ENCODE measurements around the gene SLX4IP. TPM values are rescaled to one million over a fixed set of nuclear protein-coding genes. Genes with fewer than 3 reads are reported as not detected.

SLX4IP gene
- total RNA-seq, 1 donor from 2014 or later, result 11.3 TPM

DNA sequence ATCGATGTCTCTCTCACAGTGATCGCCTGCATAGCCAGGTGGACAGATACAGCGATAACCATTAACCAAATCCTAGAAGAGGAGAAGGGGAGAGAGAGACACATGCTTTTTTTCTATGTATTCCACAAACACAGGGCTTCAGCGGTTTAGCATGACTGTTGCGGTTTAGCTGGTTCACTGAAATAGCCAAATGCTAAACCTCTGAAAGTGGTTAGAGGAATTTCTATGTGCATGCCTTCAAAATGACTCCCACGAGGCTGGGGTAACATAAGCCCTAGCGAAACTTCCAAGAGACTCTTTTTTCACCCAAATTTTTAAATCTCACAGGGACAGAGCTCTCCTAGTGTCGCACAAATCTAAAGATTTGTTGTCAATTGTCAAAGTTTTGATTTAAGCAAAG, 213.5 kb downstream of the SLX4IP start:
- DNase-seq (ENCODE audit: low spot score), result no peak

DNA sequence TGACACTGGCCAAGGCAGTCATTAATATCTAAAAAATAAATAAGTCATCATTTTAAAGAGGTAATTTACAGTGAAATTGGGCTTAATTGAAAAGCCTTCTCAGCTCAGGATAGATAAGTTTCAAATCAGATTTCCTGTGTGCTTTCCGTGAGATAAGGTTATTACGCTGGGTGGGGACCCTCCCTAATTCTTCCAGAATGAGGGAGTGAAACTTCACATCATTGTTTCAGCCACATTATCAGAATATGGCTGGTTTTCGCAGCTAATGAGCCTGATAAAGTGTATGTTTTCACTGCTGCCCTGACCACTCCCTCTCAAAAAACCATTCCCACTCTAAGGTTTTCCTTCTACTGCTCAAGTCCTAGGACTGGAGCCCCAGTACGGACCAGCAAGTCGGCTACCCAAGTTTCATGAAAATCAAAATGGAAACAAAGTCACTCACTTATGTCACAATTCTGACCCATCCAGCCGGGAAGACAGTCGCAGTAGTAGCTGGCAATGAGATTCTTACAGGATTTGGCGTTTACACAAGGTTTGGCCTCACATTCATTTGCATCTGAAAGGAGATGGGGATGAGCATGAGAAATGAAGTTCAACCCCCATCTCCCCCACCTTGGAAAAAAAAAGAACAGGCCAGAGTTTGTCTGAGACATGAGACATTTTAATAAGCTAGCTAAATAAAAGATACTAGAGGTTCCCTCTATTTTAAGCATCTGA, 214.1 kb downstream of the SLX4IP start:
- DNase-seq (ENCODE audit: low spot score), result no peak

GRCh38 chr20:10649797-10650160, 214.7 kb downstream of the SLX4IP start:
- no peak for DNase-seq (ENCODE audit: low spot score)

DNA sequence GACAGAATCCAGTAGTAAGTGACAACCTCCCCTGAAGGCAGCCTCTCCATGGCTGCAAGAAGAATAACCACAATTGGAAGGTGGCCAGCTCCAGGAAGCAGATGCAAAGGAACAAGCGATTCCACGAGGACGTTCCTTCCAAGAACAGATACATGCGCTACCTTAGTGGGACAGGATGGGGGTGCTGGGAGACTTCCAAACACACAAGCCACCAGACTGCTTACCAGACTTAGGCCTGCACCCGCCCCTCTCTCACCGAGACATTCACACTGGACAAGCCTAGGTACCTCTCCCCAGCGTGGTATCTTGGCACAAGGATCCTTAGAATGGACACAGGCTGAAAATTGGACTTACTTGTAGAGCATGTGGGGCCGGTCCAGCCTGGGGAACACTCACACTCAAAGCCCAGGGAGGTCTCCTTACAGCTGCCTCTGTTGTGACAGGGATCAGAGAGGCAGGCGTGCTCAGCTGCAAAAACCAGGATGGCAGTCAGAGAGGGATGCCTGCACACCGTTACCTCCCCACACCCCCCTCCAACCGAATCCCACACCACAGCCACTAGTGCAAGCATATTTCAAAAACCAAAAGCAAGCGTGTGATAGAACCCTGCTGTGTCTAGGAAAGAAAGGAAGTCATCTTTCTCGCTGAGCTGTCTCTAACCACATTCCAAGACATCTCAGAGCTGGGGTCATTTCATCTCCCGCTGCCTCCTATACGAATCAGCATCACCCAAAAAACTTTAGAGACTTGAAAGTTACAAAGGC, 216.3 kb downstream of the SLX4IP start:
- no peak for DNase-seq (ENCODE audit: low spot score)

DNA sequence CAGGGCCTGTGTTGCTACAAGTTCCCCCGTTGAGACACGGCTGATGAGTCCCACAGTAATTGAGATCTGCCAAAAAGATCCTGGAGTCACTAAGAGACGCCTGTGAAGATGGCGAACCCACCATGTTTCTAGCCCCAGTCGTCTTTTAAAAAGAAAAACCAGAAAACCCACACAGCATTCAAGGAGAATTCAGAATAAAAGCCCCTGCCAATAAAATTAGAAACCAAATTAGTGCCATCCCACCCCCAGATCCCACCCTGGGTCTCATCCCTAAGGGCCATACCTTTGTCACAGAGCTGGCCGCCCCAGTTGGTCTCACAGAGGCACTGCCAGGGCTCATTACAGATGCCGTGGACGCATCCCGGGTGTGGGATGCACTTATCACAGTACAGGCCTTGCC, 217.1 kb downstream of the SLX4IP start:
- no peak for DNase-seq (ENCODE audit: low spot score)

DNA sequence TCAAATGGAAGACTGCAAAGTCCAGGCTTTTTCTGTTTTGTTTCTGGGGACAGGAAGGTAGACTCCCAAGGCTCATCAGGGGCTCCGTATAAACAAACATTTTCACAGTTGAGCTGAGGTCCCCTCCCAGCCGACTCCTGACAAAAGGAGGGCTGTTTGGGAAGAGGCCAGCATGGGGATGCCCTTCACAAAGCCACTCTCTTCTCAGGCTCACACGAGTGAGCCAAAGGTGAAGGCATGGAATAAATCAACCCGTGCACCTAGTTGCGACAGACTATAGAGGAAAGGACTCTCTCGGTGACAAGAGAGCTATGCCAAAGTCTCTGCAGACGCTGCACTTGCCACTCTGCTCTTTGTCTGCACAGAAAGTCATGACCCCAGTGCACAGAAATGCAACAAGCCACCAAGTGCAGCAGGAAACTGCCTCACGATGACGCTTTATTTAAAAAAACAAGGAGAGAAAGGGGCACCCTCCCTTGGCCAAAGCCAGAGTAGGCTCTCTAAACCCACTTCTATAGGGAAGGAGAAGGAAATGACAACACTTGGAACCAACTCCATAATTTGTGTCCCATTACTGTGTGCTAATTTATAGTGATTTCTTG, 217.7 kb downstream of the SLX4IP start:
- DNase-seq (ENCODE audit: low spot score), result no peak

DNA sequence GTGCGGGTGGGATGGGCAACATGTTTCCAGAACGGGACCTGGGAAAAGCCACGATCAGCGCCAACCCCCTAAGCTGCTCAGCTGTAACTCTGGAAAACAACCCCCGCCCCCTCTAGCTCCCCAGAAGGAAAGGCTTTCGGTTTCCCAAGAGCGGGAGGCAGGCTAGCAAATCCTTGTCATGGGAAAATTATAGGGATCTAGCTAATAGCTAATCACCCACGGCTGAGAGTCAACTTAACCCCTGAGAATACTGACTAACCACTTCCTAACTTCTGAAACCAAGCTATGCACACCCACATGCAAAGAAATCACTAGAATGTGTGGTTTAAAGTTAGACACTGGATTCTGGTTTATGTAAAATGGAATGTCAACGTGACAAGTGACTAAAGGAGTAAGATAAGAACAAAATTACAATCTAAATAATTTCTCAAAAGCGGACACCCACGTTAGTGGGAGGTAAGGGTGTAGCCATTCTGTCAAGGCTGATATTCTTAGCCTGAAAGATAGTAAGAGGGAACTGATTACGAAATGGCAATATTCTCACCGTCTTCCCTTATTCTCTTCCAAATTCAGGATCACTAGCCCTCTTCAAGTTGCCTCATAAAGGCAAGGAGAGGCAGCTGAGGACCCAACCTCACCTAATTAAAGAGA, 218.6 kb downstream of the SLX4IP start:
- DNase-seq (ENCODE audit: low spot score), result no peak

DNA sequence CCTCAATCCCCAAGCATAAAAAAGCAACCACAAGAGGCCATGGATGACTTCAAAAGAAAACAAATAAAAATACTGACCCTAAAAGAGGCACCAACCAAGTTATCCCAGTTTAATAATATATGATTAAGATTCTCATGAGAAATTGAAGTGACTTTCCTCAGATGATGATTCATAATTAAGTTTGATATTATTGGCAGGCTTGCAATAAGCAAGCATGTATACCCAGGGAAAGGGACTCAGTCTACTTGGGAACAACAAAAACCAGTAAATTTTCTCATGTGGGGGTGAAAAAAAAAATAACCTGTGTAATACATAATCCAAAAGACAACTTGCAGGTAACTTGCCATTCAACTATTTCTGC, 219.1 kb downstream of the SLX4IP start:
- DNase-seq (ENCODE audit: low spot score), result no peak

DNA sequence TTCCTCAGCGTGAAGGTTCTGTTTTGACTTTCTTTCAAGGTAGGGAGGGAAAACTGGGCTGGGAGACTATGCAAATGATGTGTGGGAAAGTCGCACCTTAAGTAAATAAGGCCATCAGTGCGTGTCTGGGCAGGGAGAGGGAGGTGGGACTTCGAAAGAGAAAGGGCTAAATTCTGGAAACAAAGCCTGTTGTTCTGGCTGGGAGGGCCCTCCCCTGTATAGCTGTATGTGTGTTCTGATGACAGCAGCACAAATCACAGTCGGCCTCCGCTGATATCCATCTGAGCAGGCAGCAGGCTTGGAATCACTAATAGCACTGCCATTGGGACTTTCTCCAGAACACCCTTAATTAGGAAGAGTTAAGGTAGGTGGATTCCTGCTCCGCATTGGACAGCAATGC, 219.5 kb downstream of the SLX4IP start:
- no peak for DNase-seq (ENCODE audit: low spot score)

- no peak for DNase-seq (ENCODE audit: low spot score)
These were observed 220.9 kb downstream of the SLX4IP start for GRCh38 chr20:10655720-10656669.

DNA sequence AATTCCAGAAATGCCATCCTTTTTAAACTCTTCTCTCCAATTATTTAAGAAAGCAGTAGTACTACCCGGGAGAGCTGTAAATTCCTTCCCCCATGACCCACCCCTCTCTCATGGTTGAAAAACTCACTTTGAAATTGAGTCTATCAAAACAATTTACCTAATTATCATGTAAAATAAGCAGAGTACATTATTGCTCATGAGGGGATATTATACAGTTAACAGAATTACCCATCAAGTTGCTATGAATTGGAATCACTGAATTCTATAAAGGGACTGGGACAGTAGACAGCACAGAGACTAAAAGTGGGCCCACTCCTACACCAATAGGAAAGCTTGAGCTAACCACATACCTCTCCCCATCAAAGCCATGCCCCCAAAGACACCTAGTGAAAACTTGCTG, 222.3 kb downstream of the SLX4IP start:
- no peak for DNase-seq (ENCODE audit: low spot score)

DNA sequence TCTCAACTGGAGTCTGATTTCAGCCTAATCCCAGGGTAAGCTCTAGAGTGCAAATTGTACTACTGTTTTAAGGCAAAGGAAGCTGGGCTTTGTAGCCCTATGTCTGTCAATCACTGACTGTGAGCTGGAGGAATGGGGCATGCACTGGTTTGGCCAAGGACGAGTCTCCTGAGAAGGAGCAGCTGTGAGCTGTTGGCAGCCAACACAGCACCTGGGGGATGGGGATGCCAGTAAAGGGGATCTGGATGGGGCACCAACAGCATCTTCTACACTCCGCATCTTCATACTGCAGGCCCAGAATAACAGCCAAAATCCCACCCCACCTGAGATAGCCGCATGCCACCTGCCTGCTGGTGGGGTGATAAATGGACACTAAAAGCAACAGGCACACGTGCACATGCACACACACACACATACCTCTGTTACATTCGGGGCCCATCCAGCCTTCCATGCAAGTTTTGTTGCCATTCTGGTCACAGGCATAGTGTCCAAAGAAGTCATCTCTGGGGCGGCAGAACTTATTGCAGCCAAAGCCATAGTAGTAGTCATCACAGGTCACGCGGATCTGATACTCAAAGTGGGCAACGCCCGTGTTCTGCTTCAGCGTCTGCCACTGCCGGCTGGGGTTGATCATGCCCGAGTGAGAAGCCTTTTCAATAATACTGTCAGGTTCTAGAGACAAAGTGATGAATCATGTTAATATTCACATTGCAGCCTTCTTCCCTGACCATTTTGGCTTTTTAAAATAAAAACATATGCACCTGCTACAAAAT, 223.1 kb downstream of the SLX4IP start:
- DNase-seq (ENCODE audit: low spot score), result no peak

- DNase-seq (ENCODE audit: low spot score), result no peak
These were observed 223.9 kb downstream of the SLX4IP start for GRCh38 chr20:10658876-10659632.

DNA sequence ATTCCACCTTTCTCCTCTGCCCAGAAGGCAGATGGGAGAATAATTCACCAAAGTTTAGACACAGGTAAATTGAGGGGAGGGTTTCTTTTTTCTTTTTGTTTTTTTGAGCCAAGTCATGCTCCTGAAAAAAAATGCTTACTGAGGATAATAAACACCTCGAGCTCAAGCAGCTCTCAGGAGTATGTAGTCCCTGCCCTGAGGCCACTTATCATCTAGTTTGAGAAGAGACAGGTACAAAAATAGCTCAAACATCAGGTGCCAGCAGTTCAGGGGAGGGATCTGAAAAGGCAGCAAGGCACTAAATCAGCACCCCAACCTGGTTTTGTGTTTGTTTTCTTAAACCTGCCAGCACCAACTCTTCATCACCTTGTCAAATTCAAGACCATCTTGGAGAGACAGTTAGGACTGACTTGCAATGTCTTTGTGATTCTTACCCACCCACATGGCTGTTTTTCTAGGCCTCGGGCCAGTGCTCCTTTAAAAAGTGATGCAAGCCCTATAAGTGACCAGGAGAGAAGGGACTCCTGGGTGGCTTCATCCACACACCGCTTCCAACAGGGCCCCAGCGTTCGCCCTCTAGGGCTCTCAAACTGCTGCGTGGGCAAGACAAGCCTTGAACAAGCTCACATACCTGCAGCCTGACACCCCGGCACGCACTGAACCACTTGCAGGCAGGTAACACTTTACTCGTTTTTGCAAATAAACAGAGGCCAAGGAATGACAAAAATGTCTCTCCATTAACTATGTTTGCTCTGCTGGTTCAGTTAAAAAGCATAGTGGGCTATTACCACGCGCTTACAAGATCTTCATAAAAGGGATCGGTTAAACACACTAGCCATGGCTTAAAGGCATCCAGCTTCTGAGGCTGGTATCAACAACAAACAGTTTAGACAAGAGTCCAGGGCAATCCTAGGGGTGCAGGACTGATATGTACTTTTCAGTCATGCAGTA, 224.8 kb downstream of the SLX4IP start:
- DNase-seq (ENCODE audit: low spot score), result no peak

DNA sequence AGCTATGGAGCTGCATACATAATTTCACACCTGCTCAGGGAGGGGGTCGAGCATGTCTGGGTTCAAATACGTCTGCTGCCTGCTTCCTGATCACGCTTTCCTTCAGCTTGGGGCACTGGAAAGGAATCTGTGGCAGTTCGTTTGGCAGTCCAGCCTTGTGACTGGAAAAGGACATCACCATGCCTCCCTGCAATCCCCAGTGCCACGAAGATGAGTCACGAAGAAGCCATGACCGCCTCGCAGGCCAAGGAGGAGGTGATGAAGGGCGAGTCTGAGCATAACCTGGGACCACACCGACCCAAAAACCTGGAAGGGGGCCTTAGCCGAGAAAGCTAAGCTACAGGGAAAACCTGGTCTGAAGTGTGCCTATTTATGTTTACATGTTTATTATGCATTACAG, 225.6 kb downstream of the SLX4IP start:
- no peak for DNase-seq (ENCODE audit: low spot score)

DNA sequence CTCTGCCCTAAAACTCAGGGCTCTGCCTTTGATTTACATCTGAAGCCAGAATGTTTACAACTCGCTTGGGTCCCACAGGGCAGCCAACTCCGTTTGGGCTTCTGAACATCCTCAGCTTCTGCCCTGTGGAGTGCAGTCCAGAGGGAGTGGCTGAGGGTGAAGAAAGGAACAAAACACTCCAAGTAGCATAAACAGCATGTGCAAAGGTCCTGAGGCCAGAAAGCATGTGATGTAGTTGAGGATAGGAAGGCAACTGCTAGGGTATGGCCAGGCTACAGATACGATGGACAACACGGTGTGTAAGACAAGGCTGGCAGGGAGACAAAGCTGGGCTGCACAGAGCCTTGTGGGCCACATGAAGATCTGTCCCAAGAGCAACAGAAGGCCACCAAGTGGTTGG, 226.2 kb downstream of the SLX4IP start:
- no peak for DNase-seq (ENCODE audit: low spot score)

DNA sequence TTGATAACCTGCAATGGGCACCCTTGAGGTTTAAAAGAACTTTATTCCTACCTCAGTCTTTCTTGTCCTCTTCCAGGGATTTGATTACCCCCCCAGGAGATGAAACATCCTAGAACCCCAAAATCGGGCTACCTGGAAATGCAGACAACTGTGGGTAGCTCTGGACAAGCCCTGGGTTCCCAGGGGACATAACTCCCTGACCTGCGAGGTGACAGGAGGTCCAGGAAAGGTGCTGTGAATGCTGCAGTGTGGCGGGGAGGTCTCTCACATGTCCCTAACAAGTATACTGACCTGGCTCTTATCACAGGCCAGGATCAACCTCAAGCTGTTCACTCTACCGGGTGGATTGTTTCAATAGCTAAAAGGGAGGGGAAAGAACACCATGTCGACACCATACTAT, 227.0 kb downstream of the SLX4IP start:
- DNase-seq (ENCODE audit: low spot score), result no peak

DNA sequence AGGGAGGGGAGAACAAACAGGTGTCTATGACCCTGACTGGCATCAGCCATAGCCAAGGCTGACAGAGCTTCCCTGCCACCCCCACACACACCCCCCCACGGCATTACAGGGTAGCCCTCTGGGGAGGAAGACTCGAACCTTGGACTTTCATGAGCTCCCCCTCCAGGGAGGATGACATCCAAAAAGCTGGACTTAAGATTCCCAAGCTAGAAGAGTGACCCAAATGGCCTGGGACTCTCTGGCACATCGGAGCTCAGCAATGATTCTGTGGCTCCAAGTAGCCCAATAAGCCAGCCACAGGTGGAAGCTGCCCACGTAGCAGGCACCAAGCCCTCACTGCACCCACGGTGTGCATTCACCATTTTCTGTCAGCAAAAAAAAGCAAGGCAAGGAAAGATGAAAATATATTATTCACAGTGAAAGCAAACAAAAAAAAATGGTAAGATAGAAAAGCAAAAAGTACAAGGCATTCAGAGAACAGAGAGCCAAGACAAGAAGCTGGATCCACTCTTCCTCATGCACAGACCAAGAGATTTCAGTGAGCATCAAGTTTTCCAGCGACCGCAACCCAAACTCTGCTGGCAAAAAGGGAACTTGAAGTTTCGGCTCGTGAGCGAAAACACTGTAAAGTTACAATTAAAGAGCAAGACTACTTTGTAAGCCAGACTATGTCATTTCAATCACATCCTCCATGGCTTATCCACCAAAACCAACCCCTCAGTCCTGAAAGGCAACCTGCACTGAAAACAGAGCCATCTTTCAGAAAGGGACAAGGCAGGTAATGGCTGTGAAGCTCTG, 227.8 kb downstream of the SLX4IP start:
- no peak for DNase-seq (ENCODE audit: low spot score)

All from mucosa of gallbladder (tissue), 1 donor.